ENCODE measurements around the gene SIGLEC9.
A peak's percentile ranks its signal among the peaks of the same experiment; 100 is the strongest.

Gene SIGLEC9

DNA sequence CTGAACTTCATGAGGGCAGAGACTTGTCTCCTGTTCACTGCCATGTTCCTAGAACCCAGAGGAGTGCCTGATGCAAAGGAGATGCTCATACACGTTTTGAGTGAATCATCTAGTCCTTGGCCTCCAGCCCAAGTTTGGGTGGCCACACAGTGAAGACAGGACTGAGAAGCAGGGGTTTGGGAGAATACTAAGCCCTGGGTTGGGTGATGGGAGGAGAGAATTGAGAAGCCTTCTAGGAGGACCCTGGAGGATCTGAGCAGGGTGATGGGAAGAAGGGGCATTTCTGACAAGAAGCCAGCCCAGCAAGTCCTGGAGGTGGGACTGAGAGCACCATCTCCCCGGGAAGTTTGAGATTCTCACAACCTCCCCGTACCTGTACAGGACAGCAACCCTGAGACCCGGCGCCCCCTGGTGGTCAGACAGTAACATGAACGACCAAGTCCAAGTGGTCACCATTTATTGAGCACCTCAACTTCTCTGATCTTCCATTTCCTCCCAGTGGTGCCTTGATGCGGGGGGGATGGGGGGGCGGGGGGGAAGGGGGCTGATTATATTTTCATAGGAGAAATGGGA is 27.5 kb upstream of the SIGLEC9 start:
- peaks cover 22% of the 10 kb centered on the region for H3K36me3 ChIP-seq (ENCODE audit: insufficient read depth, insufficient read length, low read length)
- no peak for TF ChIP-seq SUZ12 (IDR thresholded peaks at IDR 0.05; ENCODE audit: extremely low read depth, insufficient read depth, insufficient read length)
- TF ChIP-seq ZNF274 (IDR thresholded peaks at IDR 0.05; ENCODE audit: low read depth, low read length) = no peak
- no peak for TF ChIP-seq YY1 (IDR thresholded peaks at IDR 0.05; ENCODE audit: insufficient read depth, insufficient read length)
- H3K9me3 ChIP-seq (ENCODE audit: insufficient read depth, low read length) = no peaks in the 10 kb centered on the region
- no peak overlapping the region for H3K9ac ChIP-seq (ENCODE audit: insufficient read length, low read depth)
- H3K4me1 ChIP-seq (ENCODE audit: insufficient read depth, insufficient read length) = peaks cover 6% of the 10 kb centered on the region
- H3K4me3 ChIP-seq (ENCODE audit: insufficient read length, low read depth) = no peak overlapping the region
- H3K27me3 ChIP-seq (ENCODE audit: insufficient read depth, insufficient read length) = no peaks in the 10 kb centered on the region
- peak; percentile 28 for DNase-seq (ENCODE audit: low read depth, low spot score)

DNA sequence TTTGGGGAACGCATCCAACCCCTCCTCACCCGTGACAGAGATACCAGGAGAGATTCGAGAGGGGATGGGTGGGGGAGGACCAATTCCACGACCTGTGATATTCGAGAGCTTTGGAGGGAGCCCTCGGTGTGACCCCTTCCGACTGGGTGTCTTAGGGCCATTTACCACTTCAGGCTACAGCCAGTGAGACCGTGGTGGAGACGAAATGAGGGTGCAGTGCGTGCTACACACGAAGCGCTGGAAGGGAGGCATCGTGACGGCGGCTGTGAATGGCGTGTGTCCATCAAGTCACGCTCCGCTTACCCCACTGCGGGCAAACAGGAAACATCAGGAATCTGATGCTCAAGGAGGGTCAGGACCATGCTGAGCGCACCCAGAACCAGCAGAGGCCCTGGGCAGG is 26.9 kb upstream of the SIGLEC9 start:
- Histone ChIP-seq H3K4me1 (ENCODE audit: insufficient read depth, insufficient read length) (peaks cover 6% of the 10 kb centered on the region), H3K4me3 (ENCODE audit: insufficient read length, low read depth) (no peak overlapping the region), H3K9me3 (ENCODE audit: insufficient read depth, low read length) (no peaks in the 10 kb centered on the region), H3K36me3 (ENCODE audit: insufficient read depth, insufficient read length, low read length) (peaks cover 28% of the 10 kb centered on the region), H3K9ac (ENCODE audit: insufficient read length, low read depth) (no peak overlapping the region), H3K27me3 (ENCODE audit: insufficient read depth, insufficient read length) (no peaks in the 10 kb centered on the region)
- no peak for DNase-seq (ENCODE audit: low read depth, low spot score)
- TF ChIP-seq SUZ12 (IDR thresholded peaks at IDR 0.05; ENCODE audit: extremely low read depth, insufficient read depth, insufficient read length) = no peak
- TF ChIP-seq ZNF274 (IDR thresholded peaks at IDR 0.05; ENCODE audit: low read depth, low read length) = no peak
- no peak for TF ChIP-seq YY1 (IDR thresholded peaks at IDR 0.05; ENCODE audit: insufficient read depth, insufficient read length)

DNA sequence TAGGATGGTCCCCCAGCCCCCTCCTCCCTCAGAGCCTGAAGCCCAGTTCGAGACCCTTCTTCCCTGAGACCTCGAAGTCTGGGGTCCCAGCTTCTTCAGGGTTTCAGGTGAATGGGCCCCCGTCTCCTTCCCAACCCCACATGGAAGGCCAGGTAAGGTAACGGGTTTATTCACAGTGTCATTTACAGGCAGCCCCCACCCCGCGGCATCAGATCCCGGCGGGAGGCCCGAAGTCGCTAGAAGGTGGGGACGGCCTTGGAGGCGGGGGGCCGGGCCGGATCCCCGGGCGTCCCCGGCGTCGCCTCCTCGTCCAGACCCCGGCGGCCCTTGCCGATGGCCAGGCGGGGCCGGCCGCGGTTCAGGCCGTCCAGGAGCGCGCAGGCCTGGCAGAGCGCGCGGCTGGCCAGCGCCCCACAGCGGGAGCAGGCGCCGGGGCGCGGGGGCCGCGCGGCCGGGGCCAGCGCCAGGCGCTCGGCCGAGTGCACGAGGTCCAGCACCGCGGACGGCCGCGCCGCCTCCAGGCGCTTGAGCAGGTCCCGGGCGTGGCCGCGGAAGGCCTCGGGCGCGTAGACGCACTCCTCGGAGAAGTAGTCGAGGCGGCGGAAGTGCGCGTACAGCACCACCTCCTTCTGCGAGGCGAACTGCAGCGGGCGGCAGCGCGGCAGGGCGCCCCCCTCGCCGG is 26.2 kb upstream of the SIGLEC9 start:
- Histone ChIP-seq H3K9ac (ENCODE audit: insufficient read length, low read depth) (no peak overlapping the region), H3K4me3 (ENCODE audit: insufficient read length, low read depth) (no peak overlapping the region), H3K27me3 (ENCODE audit: insufficient read depth, insufficient read length) (no peaks in the 10 kb centered on the region), H3K4me1 (ENCODE audit: insufficient read depth, insufficient read length) (peaks cover 2% of the 10 kb centered on the region), H3K36me3 (ENCODE audit: insufficient read depth, insufficient read length, low read length) (peaks cover 33% of the 10 kb centered on the region), H3K9me3 (ENCODE audit: insufficient read depth, low read length) (no peaks in the 10 kb centered on the region)
- no peak for DNase-seq (ENCODE audit: low read depth, low spot score)
- TF ChIP-seq ZNF274 (IDR thresholded peaks at IDR 0.05; ENCODE audit: low read depth, low read length) (no peak), YY1 (IDR thresholded peaks at IDR 0.05; ENCODE audit: insufficient read depth, insufficient read length) (no peak), SUZ12 (IDR thresholded peaks at IDR 0.05; ENCODE audit: extremely low read depth, insufficient read depth, insufficient read length) (no peak)

DNA sequence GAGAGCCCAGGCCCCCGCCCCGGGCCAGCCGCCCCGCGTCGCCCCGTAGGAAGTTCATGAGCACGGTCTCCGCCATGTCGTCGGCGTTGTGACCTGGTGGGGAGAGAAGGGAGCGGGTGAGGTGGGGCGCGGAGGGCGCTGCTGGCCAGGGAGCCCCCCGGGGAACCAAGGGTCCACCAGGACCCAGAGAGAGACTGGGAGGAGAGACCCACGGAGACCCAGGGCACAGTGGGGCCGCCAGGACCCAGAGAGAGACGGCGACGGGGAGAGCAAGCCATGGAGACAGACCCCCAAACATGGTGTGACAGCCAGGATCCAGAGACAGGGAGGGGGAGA is 25.7 kb upstream of the SIGLEC9 start:
- peaks cover 38% of the 10 kb centered on the region for H3K36me3 ChIP-seq (ENCODE audit: insufficient read depth, insufficient read length, low read length)
- no peaks in the 10 kb centered on the region for H3K27me3 ChIP-seq (ENCODE audit: insufficient read depth, insufficient read length)
- no peaks in the 10 kb centered on the region for H3K9me3 ChIP-seq (ENCODE audit: insufficient read depth, low read length)
- TF ChIP-seq ZNF274 (IDR thresholded peaks at IDR 0.05; ENCODE audit: low read depth, low read length) (no peak), YY1 (IDR thresholded peaks at IDR 0.05; ENCODE audit: insufficient read depth, insufficient read length) (no peak)
- H3K4me3 ChIP-seq (ENCODE audit: insufficient read length, low read depth) = no peak overlapping the region
- peaks cover 2% of the 10 kb centered on the region for H3K4me1 ChIP-seq (ENCODE audit: insufficient read depth, insufficient read length)
- no peak overlapping the region for H3K9ac ChIP-seq (ENCODE audit: insufficient read length, low read depth)
- no peak for DNase-seq (ENCODE audit: low read depth, low spot score)

DNA sequence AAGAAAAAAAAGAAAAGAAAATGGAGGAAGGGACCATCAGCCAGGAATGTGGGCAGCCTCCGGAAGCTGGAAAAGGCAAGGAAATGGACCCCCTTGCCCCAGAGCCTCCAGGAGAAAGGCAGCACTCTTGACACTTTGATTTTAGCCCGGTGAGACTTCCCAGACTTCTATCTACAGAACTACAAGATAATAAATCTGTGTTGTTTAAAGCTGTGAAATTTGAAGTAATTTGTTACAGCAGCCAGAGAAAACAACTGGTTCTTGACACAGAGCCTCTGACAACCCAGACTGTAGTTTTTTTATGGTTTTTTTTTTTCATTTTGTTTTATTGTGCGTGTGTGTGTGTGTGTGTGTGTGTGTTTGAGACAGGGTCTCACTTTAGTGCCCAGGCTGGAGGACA is 24.1 kb upstream of the SIGLEC9 start:
- DNase-seq (ENCODE audit: low read depth, low spot score) = no peak
- Histone ChIP-seq H3K4me3 (ENCODE audit: insufficient read length, low read depth) (no peak overlapping the region), H3K36me3 (ENCODE audit: insufficient read depth, insufficient read length, low read length) (peaks cover 51% of the 10 kb centered on the region), H3K4me1 (ENCODE audit: insufficient read depth, insufficient read length) (no peaks in the 10 kb centered on the region), H3K9ac (ENCODE audit: insufficient read length, low read depth) (no peak overlapping the region), H3K9me3 (ENCODE audit: insufficient read depth, low read length) (no peaks in the 10 kb centered on the region), H3K27me3 (ENCODE audit: insufficient read depth, insufficient read length) (no peaks in the 10 kb centered on the region)
- TF ChIP-seq ZNF274 (IDR thresholded peaks at IDR 0.05; ENCODE audit: low read depth, low read length) (no peak), SUZ12 (IDR thresholded peaks at IDR 0.05; ENCODE audit: extremely low read depth, insufficient read depth, insufficient read length) (no peak), YY1 (IDR thresholded peaks at IDR 0.05; ENCODE audit: insufficient read depth, insufficient read length) (no peak)

DNA sequence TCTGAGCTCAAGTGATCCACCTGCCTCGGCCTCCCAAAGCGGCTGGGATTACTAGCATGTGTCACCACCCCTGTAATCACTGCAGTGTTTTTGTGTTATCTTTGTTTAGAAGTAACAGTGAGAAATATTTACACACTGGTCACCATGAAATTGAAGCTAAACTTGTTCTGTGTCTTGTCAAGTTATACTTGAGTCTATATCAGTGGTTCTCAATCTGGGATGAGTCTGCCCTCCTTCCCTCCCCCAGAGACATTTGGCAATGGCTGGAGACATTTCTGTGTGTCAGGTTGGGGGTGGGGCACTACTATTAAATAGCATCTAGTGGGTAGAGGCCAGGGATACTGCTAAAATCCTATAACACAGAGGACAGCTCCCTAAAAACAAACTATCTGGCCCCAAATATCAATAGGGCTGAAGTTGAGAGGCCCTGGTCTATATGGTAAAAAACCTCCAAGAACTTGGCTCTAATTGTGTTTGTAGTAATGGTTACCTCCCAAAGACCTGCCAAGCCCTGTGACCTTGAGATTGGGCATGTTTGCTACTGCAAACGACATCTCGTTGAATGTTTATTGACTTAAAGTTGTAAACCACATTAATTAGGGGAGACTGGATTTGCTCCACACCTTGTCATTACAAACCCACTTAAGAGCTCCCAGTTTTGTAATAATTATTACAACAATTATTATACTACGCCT is 23.4 kb upstream of the SIGLEC9 start:
- no peak overlapping the region for H3K4me3 ChIP-seq (ENCODE audit: insufficient read length, low read depth)
- H3K27me3 ChIP-seq (ENCODE audit: insufficient read depth, insufficient read length) = no peaks in the 10 kb centered on the region
- H3K9ac ChIP-seq (ENCODE audit: insufficient read length, low read depth) = no peak overlapping the region
- peaks cover 58% of the 10 kb centered on the region for H3K36me3 ChIP-seq (ENCODE audit: insufficient read depth, insufficient read length, low read length)
- H3K4me1 ChIP-seq (ENCODE audit: insufficient read depth, insufficient read length) = no peaks in the 10 kb centered on the region
- no peak for DNase-seq (ENCODE audit: low read depth, low spot score)
- no peak for TF ChIP-seq SUZ12 (IDR thresholded peaks at IDR 0.05; ENCODE audit: extremely low read depth, insufficient read depth, insufficient read length)
- no peak for TF ChIP-seq ZNF274 (IDR thresholded peaks at IDR 0.05; ENCODE audit: low read depth, low read length)
- no peak for TF ChIP-seq YY1 (IDR thresholded peaks at IDR 0.05; ENCODE audit: insufficient read depth, insufficient read length)
- H3K9me3 ChIP-seq (ENCODE audit: insufficient read depth, low read length) = no peaks in the 10 kb centered on the region

DNA sequence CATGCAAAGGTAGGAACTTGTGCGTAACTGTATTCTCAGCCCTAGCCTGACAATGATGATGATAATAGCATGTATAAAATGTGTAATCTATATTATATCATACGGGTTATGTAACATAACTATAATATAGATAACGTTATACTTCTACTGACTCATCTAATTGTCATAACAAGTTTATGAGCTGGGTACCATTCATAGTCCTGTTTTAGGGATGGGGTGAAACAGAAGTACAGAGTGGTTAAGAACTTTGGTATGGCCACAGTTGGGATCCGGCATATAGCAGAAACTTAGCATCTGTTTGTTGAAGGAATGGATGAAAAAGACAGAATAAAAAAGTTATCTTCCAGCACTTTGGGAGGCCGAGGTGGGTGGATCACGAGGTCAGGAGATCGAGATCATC is 21.7 kb upstream of the SIGLEC9 start:
- Histone ChIP-seq H3K4me1 (ENCODE audit: insufficient read depth, insufficient read length) (no peaks in the 10 kb centered on the region), H3K9ac (ENCODE audit: insufficient read length, low read depth) (no peak overlapping the region), H3K9me3 (ENCODE audit: insufficient read depth, low read length) (no peaks in the 10 kb centered on the region), H3K4me3 (ENCODE audit: insufficient read length, low read depth) (no peak overlapping the region), H3K36me3 (ENCODE audit: insufficient read depth, insufficient read length, low read length) (peaks cover 55% of the 10 kb centered on the region), H3K27me3 (ENCODE audit: insufficient read depth, insufficient read length) (no peaks in the 10 kb centered on the region)
- DNase-seq (ENCODE audit: low read depth, low spot score) = no peak
- TF ChIP-seq YY1 (IDR thresholded peaks at IDR 0.05; ENCODE audit: insufficient read depth, insufficient read length) (no peak), ZNF274 (IDR thresholded peaks at IDR 0.05; ENCODE audit: low read depth, low read length) (no peak), SUZ12 (IDR thresholded peaks at IDR 0.05; ENCODE audit: extremely low read depth, insufficient read depth, insufficient read length) (no peak)
